GM18517 (cell line): Measurements from ENCODE around the gene UNC5A.

Experiments used
- ATAC-seq: cut with Tn5 transposase; IDR thresholded peaks from one replicate; pipeline ENCODE4 v1.9.1; 2021; ENCODE audit warnings: mild to moderate bottlenecking, moderate library complexity; ENCODE audit not compliant: unreplicated experiment

UNC5A gene

GRCh38 chr5:176810081-176810597, at the start of gene UNC5A:
Gene UNC5A, plus strand, starts transcription at chr5:176810559. Its CDS starts 192 bp downstream, at chr5:176810751.
- ATAC-seq, result no peak

- ATAC-seq, result no peak
These were observed 48.6 kb upstream of the UNC5A start for GRCh38 chr5:176761755-176762154.

- no peak for ATAC-seq
These were observed 47.9 kb upstream of the UNC5A start for GRCh38 chr5:176762489-176762888.

- no peak for ATAC-seq
These were observed 44.7 kb upstream of the UNC5A start for GRCh38 chr5:176765687-176766086.

GRCh38 chr5:176768174-176768970, 42.0 kb upstream of the UNC5A start:
- no peak for ATAC-seq

- ATAC-seq, result no peak
These were observed 40.4 kb upstream of the UNC5A start for GRCh38 chr5:176769911-176770310.

GRCh38 chr5:176770431-176770830, 39.9 kb upstream of the UNC5A start:
- no peak for ATAC-seq

GRCh38 chr5:176771102-176771845, 39.1 kb upstream of the UNC5A start:
- ATAC-seq, result no peak

- ATAC-seq, result no peak
These were observed 37.8 kb upstream of the UNC5A start for GRCh38 chr5:176772271-176773210.

- ATAC-seq, result no peak
These were observed 36.8 kb upstream of the UNC5A start for GRCh38 chr5:176773408-176774035.

- ATAC-seq, result no peak
These were observed 35.9 kb upstream of the UNC5A start for GRCh38 chr5:176774216-176775171.

GRCh38 chr5:176775409-176775808, 35.0 kb upstream of the UNC5A start:
- ATAC-seq, result no peak

GRCh38 chr5:176776141-176776865, 34.1 kb upstream of the UNC5A start:
- no peak for ATAC-seq

- no peak for ATAC-seq
These were observed 33.4 kb upstream of the UNC5A start for GRCh38 chr5:176776916-176777315.

- no peak for ATAC-seq
These were observed 31.4 kb upstream of the UNC5A start for GRCh38 chr5:176778921-176779465.

- no peak for ATAC-seq
These were observed 30.8 kb upstream of the UNC5A start for GRCh38 chr5:176779537-176779936.

GRCh38 chr5:176780176-176781053, 29.9 kb upstream of the UNC5A start:
- no peak for ATAC-seq

- ATAC-seq, result no peak
These were observed 29.3 kb upstream of the UNC5A start for GRCh38 chr5:176781054-176781375.
